Stimulated activated CD8-positive, alpha-beta memory T cell treated with anti-CD3 and anti-CD28 coated beads, Interleukin-15, amount 100 ng/mL, for 1 hour (primary cell): ENCODE measurements around the gene CXXC4.

Source experiments
- DNase-seq: peaks from one replicate; pipeline ENCODE4 v3.0.0-alpha.2; 2020; ENCODE audit warnings: low read depth

Gene CXXC4

GRCh38 chr4:104494822-104495559, at the start of gene CXXC4:
TSS of gene CXXC4 (minus strand) at chr4:104494894. CDS start at chr4:104491802, 3,092 bp downstream.
- DNase-seq = no peak

GRCh38 chr4:104533156-104533555, 38.5 kb upstream of the CXXC4 start:
- no peak for DNase-seq

- no peak for DNase-seq
Measured at GRCh38 chr4:104532677-104533076, 38.0 kb upstream of the CXXC4 start.

GRCh38 chr4:104531390-104531789, 36.7 kb upstream of the CXXC4 start:
- no peak for DNase-seq

- DNase-seq = no peak
Measured at GRCh38 chr4:104530426-104530825, 35.7 kb upstream of the CXXC4 start.

- DNase-seq = no peak
Measured at GRCh38 chr4:104524591-104524990, 29.9 kb upstream of the CXXC4 start.

- DNase-seq = no peak
Measured at GRCh38 chr4:104524026-104524425, 29.3 kb upstream of the CXXC4 start.

- DNase-seq = no peak
Measured at GRCh38 chr4:104519588-104519987, 24.9 kb upstream of the CXXC4 start.

GRCh38 chr4:104516884-104517283, 22.2 kb upstream of the CXXC4 start:
- no peak for DNase-seq

- DNase-seq = no peak
Measured at GRCh38 chr4:104508224-104508623, 13.5 kb upstream of the CXXC4 start.

GRCh38 chr4:104507112-104507511, 12.4 kb upstream of the CXXC4 start:
- DNase-seq = no peak

- DNase-seq = no peak
Measured at GRCh38 chr4:104504536-104504935, 9.8 kb upstream of the CXXC4 start.

- no peak for DNase-seq
Measured at GRCh38 chr4:104502471-104502870, 7.8 kb upstream of the CXXC4 start.

- no peak for DNase-seq
Measured at GRCh38 chr4:104501290-104501689, 6.6 kb upstream of the CXXC4 start.

GRCh38 chr4:104500442-104500841, 5.7 kb upstream of the CXXC4 start:
- DNase-seq = no peak

GRCh38 chr4:104494185-104494584, 509 bp downstream of the CXXC4 start:
- DNase-seq = no peak

- DNase-seq = no peak
Measured at GRCh38 chr4:104493081-104493831, 1.4 kb downstream of the CXXC4 start.

- DNase-seq = no peak
Measured at GRCh38 chr4:104492183-104492771, 2.4 kb downstream of the CXXC4 start.

GRCh38 chr4:104491481-104492182, 3.1 kb downstream of the CXXC4 start:
- DNase-seq = no peak

- DNase-seq = no peak
Measured at GRCh38 chr4:104490770-104491480, 3.8 kb downstream of the CXXC4 start.

- no peak for DNase-seq
Measured at GRCh38 chr4:104490096-104490769, 4.5 kb downstream of the CXXC4 start.
